ENCODE results near the gene OPTC. TPM values are rescaled to one million over a fixed set of nuclear protein-coding genes. Genes with fewer than 3 reads are reported as not detected.

OPTC gene
- total and polyA plus RNA-seq, 11 donors: not detected

DNA sequence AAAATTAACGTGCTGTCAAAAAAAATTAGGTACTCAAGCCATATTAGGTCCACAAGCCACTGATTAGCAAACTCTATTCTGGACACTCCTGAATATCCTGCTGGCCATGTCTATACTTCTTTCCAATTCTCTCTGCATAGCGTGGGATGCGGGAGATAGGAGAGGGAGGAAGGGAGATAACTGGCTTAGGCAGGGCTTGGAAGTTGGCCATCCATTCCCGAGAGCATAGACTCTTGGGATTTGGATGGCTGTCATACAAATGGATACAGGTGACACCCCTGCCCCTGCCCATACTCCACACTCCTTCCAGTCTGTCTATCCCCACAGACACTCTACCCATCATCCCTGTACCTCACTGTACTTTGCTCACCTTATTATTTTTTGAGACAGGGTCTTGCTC, 20.7 kb upstream of the OPTC start:
- Histone ChIP-seq H3K27ac (peak overlapping the region in 8 of 12 donors; percentile 24 to 88 (median 62)), H3K4me3 (no peak overlapping the region), H3K9me3 (no peaks in the 10 kb centered on the region), H3K36me3 (no peaks in the 10 kb centered on the region), H3K4me1 (peaks cover 0 to 27% (median 1%) of the 10 kb centered on the region in 12 donors), H3K27me3 (no peaks in the 10 kb centered on the region)
- WGBS, 4 donors: 25 to 39% (median 33%) methylated on average over 4 of the region's 4 CpGs
- TF ChIP-seq, protein P1, sequence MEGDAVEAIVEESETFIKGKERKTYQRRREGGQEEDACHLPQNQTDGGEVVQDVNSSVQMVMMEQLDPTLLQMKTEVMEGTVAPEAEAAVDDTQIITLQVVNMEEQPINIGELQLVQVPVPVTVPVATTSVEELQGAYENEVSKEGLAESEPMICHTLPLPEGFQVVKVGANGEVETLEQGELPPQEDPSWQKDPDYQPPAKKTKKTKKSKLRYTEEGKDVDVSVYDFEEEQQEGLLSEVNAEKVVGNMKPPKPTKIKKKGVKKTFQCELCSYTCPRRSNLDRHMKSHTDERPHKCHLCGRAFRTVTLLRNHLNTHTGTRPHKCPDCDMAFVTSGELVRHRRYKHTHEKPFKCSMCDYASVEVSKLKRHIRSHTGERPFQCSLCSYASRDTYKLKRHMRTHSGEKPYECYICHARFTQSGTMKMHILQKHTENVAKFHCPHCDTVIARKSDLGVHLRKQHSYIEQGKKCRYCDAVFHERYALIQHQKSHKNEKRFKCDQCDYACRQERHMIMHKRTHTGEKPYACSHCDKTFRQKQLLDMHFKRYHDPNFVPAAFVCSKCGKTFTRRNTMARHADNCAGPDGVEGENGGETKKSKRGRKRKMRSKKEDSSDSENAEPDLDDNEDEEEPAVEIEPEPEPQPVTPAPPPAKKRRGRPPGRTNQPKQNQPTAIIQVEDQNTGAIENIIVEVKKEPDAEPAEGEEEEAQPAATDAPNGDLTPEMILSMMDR (IDR thresholded peaks at IDR 0.05): no peak
- TF ChIP-seq POLR2A (IDR thresholded peaks at IDR 0.05): no peak
- ATAC-seq (no peak), DNase-seq (peak in 1 of 5 donors; percentile 21)
- intact Hi-C loops (cut with DNase I): loop anchor here in 1 of 10 donors (10.0 kb wide), 1 partner anchor 108 kb away; no protein-coding TSS in a partner anchor

GRCh38 chr1:203473781-203474305, 20.1 kb upstream of the OPTC start:
- intact Hi-C loops (cut with DNase I): loop anchor here in 1 of 10 donors (10.0 kb wide), 1 partner anchor 109 kb away; no protein-coding TSS in a partner anchor
- peaks cover 0 to 27% (median 1%) of the 10 kb centered on the region in 12 donors for H3K4me1 ChIP-seq
- WGBS, 4 donors: 84 to 96% (median 87%) methylated on average over 9 of the region's 9 CpGs
- ATAC-seq (no peak), DNase-seq (peak in 1 of 5 donors; percentile 33)
- H3K9me3 ChIP-seq: no peaks in the 10 kb centered on the region
- peak overlapping the region in 8 of 12 donors; percentile 24 to 88 (median 62) for H3K27ac ChIP-seq
- H3K36me3 ChIP-seq: no peaks in the 10 kb centered on the region
- no peak for TF ChIP-seq POLR2A (IDR thresholded peaks at IDR 0.05)
- TF ChIP-seq, protein P1 (IDR thresholded peaks at IDR 0.05): no peak
- no peak overlapping the region for H3K4me3 ChIP-seq
- H3K27me3 ChIP-seq: no peaks in the 10 kb centered on the region

GRCh38 chr1:203475012-203475981, 18.7 kb upstream of the OPTC start, which contains the start of gene PRELP:
Gene PRELP, plus strand, starts transcription at chr1:203475806. Its CDS starts 7,379 bp downstream, at chr1:203483185.
- H3K27ac ChIP-seq: peak within 1 kb of the TSS; percentile 52 to 89 (median 77)
- H3K4me1 ChIP-seq: peaks cover 0 to 33% (median 5%) of the 10 kb centered on the region in 12 donors
- no peaks in the 10 kb centered on the region for H3K9me3 ChIP-seq
- peak within 1 kb of the TSS in 11 of 12 donors; percentile 20 to 72 (median 50) for H3K4me3 ChIP-seq
- no peaks in the 10 kb centered on the region for H3K27me3 ChIP-seq
- TF ChIP-seq, protein P1 (IDR thresholded peaks at IDR 0.05): no peak
- TF ChIP-seq POLR2A (IDR thresholded peaks at IDR 0.05): peak in 1 of 2 donors; percentile 27
- DNase-seq (peak in 3 of 5 donors; percentile 22 to 58 (median 47)), ATAC-seq (peak; percentile 43 to 68 (median 63))
- intact Hi-C loops (cut with DNase I): loop anchor here in 1 of 10 donors (10.0 kb wide), 1 partner anchor 110 kb away; no protein-coding TSS in a partner anchor
- 38 to 55% (median 45%) methylated on average over 8 of the region's 8 CpGs for WGBS, 4 donors
- no peaks in the 10 kb centered on the region for H3K36me3 ChIP-seq

Data from heart left ventricle (tissue), 16 donors.